ENCODE data around the gene POMT2.

Gene POMT2

DNA sequence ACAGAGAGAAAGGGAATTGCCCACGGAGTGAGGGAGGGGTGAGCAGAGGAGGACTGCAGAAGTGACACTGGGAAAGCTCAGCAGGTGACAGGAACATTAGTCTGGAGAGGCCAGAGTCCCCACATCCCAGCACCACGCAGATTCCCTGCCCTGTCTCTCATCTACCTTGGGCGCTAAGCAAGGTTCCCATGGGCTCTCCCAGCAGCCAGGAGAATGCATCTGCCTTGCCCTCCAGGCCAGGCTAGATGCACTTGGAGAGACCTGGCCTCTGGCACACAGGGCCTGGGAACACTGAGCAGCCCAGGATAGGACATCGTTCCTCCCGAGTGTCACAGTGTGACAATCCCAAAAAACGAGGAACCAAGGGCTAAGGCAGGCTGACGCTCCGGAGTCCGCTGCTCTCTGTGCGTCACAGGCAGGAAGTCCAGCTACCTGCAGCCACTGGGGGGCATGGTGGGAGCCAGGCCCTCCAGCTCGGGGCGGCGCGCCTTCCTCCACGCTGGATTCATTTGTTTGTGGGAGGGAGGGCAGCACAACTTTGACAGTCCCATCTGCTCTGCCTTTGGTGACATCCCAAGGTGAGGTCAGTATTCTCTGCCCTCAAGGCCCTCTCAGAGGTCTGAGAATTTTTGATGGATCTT lies 44.3 kb downstream of the POMT2 start:
- Histone ChIP-seq H3K4me1 (ENCODE audit: low read depth, poor library complexity, severe bottlenecking) (no peaks in the 10 kb centered on the region), H3K27ac (no peak overlapping the region), H4K20me1 (ENCODE audit: insufficient read depth) (no peaks in the 10 kb centered on the region), H3K4me3 (IDR thresholded peaks at IDR 0.05; ENCODE audit: insufficient read depth, low read depth, low read length) (no peak overlapping the region), H3K36me3 (ENCODE audit: insufficient read depth) (no peaks in the 10 kb centered on the region), H3K27me3 (ENCODE audit: insufficient read depth, low read depth) (no peaks in the 10 kb centered on the region), H3K9ac (no peak overlapping the region), H2AFZ (ENCODE audit: low read depth) (no peak overlapping the region), H3K4me2 (no peak overlapping the region), H3K79me2 (ENCODE audit: insufficient read depth, low read depth) (no peaks in the 10 kb centered on the region)
- TF ChIP-seq, protein P1, sequence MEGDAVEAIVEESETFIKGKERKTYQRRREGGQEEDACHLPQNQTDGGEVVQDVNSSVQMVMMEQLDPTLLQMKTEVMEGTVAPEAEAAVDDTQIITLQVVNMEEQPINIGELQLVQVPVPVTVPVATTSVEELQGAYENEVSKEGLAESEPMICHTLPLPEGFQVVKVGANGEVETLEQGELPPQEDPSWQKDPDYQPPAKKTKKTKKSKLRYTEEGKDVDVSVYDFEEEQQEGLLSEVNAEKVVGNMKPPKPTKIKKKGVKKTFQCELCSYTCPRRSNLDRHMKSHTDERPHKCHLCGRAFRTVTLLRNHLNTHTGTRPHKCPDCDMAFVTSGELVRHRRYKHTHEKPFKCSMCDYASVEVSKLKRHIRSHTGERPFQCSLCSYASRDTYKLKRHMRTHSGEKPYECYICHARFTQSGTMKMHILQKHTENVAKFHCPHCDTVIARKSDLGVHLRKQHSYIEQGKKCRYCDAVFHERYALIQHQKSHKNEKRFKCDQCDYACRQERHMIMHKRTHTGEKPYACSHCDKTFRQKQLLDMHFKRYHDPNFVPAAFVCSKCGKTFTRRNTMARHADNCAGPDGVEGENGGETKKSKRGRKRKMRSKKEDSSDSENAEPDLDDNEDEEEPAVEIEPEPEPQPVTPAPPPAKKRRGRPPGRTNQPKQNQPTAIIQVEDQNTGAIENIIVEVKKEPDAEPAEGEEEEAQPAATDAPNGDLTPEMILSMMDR (conservative IDR thresholded peaks at IDR 0.05; ENCODE audit: low read depth, low read length) = no peak

DNA sequence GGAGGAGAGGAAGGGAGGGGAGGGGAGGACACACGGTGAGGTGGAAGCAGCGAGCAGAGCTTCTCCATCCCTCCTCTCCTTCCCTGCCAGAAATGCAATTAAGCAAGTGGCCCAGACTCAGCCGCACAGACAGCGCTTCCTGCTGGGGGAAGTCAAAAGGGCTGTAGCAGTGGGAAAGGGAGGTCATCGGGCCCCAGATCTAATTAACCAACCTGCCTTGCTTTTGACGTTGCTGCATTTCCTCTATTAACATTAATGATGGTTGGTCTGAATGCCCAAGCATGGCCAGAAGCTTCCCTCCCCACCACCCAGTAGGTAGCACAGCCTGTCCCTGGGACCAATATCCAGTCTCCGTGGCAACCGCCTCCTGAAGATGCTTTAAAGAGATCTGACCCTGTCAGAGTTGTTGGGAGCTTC lies 45.1 kb downstream of the POMT2 start:
- Histone ChIP-seq H3K4me3 (IDR thresholded peaks at IDR 0.05; ENCODE audit: insufficient read depth, low read depth, low read length) (no peak overlapping the region), H3K4me2 (no peak overlapping the region), H3K36me3 (ENCODE audit: insufficient read depth) (no peaks in the 10 kb centered on the region), H3K79me2 (ENCODE audit: insufficient read depth, low read depth) (no peaks in the 10 kb centered on the region), H3K9ac (no peak overlapping the region), H4K20me1 (ENCODE audit: insufficient read depth) (no peaks in the 10 kb centered on the region), H3K27me3 (ENCODE audit: insufficient read depth, low read depth) (no peaks in the 10 kb centered on the region), H2AFZ (ENCODE audit: low read depth) (no peak overlapping the region), H3K4me1 (ENCODE audit: low read depth, poor library complexity, severe bottlenecking) (no peaks in the 10 kb centered on the region), H3K27ac (no peak overlapping the region)
- TF ChIP-seq, protein P1 (conservative IDR thresholded peaks at IDR 0.05; ENCODE audit: low read depth, low read length) = no peak

DNA sequence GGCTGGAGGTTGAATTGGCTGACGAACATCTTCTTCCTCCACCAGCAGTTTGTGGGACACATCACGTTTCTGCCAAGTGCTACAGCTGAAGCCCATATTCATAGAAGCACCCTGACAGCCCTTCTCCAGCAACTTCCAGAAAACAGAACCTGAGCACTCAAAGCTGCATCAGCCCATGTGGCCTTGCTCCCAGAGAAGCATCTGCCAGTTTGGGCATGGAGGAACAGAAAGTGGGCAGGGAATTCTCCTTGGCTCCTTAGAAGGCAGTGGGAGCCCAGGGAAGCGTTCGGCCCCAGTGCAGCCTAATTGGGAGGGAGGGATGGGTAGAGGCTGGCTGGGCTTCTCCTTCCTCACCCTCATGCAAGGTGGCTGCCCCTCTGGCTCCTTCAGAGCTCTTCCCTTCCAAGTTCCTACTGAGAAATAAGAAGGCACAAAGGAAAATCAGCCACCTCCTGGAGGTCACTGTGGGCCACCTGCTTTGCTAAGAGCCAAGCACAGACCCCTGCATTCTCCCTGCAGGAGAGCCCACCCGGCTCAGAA lies 45.6 kb downstream of the POMT2 start:
- no peaks in the 10 kb centered on the region for H4K20me1 ChIP-seq (ENCODE audit: insufficient read depth)
- H3K4me2 ChIP-seq = no peak overlapping the region
- TF ChIP-seq, protein P1 (conservative IDR thresholded peaks at IDR 0.05; ENCODE audit: low read depth, low read length) = no peak
- H3K4me3 ChIP-seq (IDR thresholded peaks at IDR 0.05; ENCODE audit: insufficient read depth, low read depth, low read length) = no peak overlapping the region
- H2AFZ ChIP-seq (ENCODE audit: low read depth) = no peak overlapping the region
- no peaks in the 10 kb centered on the region for H3K36me3 ChIP-seq (ENCODE audit: insufficient read depth)
- H3K27me3 ChIP-seq (ENCODE audit: insufficient read depth, low read depth) = no peaks in the 10 kb centered on the region
- no peaks in the 10 kb centered on the region for H3K79me2 ChIP-seq (ENCODE audit: insufficient read depth, low read depth)
- H3K9ac ChIP-seq = no peak overlapping the region
- H3K27ac ChIP-seq = no peak overlapping the region
- no peaks in the 10 kb centered on the region for H3K4me1 ChIP-seq (ENCODE audit: low read depth, poor library complexity, severe bottlenecking)

DNA sequence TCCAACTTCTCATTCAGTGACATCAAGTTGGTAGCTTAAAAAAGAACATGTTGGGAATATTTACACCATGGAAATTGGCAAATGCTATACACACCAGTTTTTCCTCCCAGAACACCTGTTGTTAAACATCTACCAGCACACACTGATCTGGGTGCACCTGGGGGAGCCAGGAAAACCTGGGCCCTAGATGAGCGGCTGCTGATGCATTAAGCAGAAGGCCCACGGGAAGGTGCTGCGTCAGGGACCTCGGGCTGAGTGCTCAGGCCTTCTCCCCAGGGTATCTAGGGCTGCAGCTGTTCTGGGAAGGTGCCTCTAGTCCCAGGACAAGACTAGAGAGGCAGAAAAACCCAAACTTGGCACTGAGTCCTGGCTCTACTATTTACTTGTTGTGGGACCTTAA lies 46.9 kb downstream of the POMT2 start:
- H3K79me2 ChIP-seq (ENCODE audit: insufficient read depth, low read depth) = no peaks in the 10 kb centered on the region
- H2AFZ ChIP-seq (ENCODE audit: low read depth) = no peak overlapping the region
- H3K27ac ChIP-seq = no peak overlapping the region
- TF ChIP-seq, protein P1 (conservative IDR thresholded peaks at IDR 0.05; ENCODE audit: low read depth, low read length) = no peak
- no peak overlapping the region for H3K9ac ChIP-seq
- no peaks in the 10 kb centered on the region for H3K4me1 ChIP-seq (ENCODE audit: low read depth, poor library complexity, severe bottlenecking)
- H3K4me3 ChIP-seq (IDR thresholded peaks at IDR 0.05; ENCODE audit: insufficient read depth, low read depth, low read length) = no peak overlapping the region
- no peaks in the 10 kb centered on the region for H3K36me3 ChIP-seq (ENCODE audit: insufficient read depth)
- H3K27me3 ChIP-seq (ENCODE audit: insufficient read depth, low read depth) = no peaks in the 10 kb centered on the region
- no peaks in the 10 kb centered on the region for H4K20me1 ChIP-seq (ENCODE audit: insufficient read depth)
- H3K4me2 ChIP-seq = no peak overlapping the region
